GM12864 (cell line): ENCODE results near the gene LRRC47.

Experiments
- DNase-seq: peaks from one replicate; pipeline ENCODE4 v3.0.0-alpha.2; 2011; ENCODE audit warnings: low read depth
- H3K4me3 ChIP-seq: 2 replicates; pipeline ENCODE4 v1.5.1; 2011; ENCODE audit warnings: mild to moderate bottlenecking, low read depth, low read length, control low read depth
- TF ChIP-seq, protein P1 (sequence below): IDR thresholded peaks from 2 replicates; pipeline ENCODE4 v1.5.1; 2011; ENCODE audit warnings: low read depth, mild to moderate bottlenecking, moderate library complexity, low read length, control low read depth, inconsistent platforms; ENCODE audit errors: missing control alignments

LRRC47 gene

DNA sequence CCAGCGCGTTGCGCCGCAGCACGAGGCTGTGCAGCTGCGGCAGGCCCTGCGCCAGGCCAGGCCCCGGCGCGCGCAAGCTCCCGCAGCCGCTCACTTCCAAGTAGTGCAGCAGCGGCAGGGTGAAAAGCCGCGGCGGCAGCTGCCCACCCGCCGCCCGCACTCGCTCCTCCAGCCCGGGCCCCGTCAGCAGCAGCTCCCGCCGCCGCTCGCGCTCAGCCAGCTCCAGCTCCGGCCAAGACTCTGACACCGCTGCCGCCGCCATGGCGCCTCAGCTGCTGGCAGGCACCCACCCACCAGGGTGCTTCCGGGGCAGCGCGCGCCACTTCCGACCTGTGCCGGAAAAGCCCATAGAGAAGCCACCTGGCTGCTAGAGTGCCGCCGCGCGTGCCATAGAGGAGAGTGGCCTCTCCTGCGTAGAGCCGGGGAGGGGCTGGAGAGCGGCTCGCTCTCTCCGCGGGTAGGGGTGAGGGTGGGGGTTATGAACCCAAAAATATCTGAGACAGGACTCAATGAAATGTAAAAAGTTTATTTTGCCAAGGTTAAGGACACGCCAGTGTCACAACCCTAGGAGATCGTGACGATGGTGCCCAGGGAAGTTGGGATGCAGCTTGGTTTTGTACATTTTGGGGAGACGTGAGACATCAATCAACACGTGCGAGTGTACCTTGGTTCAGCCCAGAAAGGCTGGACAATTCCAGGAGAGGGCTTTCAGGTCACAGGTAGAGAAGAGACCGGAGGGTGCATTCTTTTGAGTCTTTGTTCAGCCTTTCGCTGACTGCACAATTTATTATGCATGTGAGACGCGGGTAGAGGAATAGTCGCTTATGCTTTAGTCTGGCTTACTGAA is at the start of gene LRRC47:
Gene LRRC47, minus strand, starts transcription at position 284 of the 847 bp plus-strand sequence. Its CDS starts 22 bp downstream, at position 262.
- TF ChIP-seq, protein P1, sequence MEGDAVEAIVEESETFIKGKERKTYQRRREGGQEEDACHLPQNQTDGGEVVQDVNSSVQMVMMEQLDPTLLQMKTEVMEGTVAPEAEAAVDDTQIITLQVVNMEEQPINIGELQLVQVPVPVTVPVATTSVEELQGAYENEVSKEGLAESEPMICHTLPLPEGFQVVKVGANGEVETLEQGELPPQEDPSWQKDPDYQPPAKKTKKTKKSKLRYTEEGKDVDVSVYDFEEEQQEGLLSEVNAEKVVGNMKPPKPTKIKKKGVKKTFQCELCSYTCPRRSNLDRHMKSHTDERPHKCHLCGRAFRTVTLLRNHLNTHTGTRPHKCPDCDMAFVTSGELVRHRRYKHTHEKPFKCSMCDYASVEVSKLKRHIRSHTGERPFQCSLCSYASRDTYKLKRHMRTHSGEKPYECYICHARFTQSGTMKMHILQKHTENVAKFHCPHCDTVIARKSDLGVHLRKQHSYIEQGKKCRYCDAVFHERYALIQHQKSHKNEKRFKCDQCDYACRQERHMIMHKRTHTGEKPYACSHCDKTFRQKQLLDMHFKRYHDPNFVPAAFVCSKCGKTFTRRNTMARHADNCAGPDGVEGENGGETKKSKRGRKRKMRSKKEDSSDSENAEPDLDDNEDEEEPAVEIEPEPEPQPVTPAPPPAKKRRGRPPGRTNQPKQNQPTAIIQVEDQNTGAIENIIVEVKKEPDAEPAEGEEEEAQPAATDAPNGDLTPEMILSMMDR: no peak
- H3K4me3 ChIP-seq: peak within 1 kb of the TSS; percentile 99
- peak; percentile 74 for DNase-seq

GRCh38 chr1:3842912-3843311 is 46.6 kb upstream of the LRRC47 start:
- no peak for DNase-seq
- TF ChIP-seq, protein P1: no peak
- H3K4me3 ChIP-seq: no peak overlapping the region

GRCh38 chr1:3841491-3841890 is 45.2 kb upstream of the LRRC47 start:
- TF ChIP-seq, protein P1: no peak
- no peak overlapping the region for H3K4me3 ChIP-seq
- no peak for DNase-seq

DNA sequence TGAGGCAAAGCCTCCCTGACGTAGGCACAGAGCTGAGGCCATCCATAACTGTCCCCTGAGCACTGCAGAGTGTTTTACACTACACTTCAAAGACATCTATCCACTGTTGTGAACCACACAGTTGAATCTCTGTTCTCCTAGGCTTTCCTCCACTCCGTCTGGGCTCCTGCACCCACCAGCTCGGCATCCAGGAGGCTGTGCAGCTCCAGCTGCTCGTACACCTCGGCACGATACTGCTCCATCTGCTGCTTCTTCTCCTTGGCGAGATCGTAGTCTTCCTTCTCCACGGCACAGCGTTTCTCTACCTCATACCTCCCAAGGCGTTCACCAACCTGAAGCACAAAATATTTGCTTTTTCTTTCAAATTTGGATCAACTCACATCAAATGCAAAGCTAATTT is 42.5 kb upstream of the LRRC47 start:
- no peak for DNase-seq
- TF ChIP-seq, protein P1: no peak

GRCh38 chr1:3837685-3838084 is 41.4 kb upstream of the LRRC47 start:
- no peak for DNase-seq
- TF ChIP-seq, protein P1: no peak
- no peak overlapping the region for H3K4me3 ChIP-seq

More for the DNA sequence above, 42.5 kb upstream of the LRRC47 start:
- no peak overlapping the region for H3K4me3 ChIP-seq

GRCh38 chr1:3837200-3837599 is 40.9 kb upstream of the LRRC47 start:
- H3K4me3 ChIP-seq: no peak overlapping the region
- TF ChIP-seq, protein P1: no peak
- no peak for DNase-seq

DNA sequence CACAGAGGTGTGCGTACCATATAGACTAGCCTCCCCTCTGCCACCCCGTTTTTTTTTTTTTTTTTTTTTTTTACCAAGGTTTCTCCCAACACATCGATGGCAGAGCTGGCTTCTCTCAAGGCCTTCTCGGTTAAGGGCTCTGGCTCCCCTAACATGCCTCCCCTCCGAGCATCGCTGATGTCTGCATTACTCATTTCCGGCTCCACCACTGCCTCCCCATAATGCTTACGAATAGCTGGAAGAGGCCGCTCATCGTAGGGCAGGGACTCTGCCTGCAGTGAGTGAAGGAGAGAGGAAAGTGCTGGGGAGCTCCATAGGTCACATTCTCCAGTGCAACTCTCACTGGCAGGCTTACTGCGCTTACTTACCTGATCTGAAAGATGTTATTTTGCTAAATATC is 40.1 kb upstream of the LRRC47 start:
- TF ChIP-seq, protein P1: no peak
- H3K4me3 ChIP-seq: no peak overlapping the region
- no peak for DNase-seq
